GM12878 (cell line): ENCODE measurements around the gene ANK2. TPM values are rescaled to one million over a fixed set of nuclear protein-coding genes. Genes with fewer than 3 reads are reported as not detected.

Experiments
- ATAC-seq: fragments of 200-7000 bp; cut with Tn5 transposase; 3 replicates; pipeline ENCODE4 v1.9.1; 2020; ENCODE audit warnings: mild to moderate bottlenecking, moderate library complexity
- BruUV-seq: library from RNA; stranded (reverse); fragments of 400-500 nt; replicated peaks from 2 replicates; lab custom pipeline; 2021; lab: Mats Ljungman, UMichigan
- CTCF ChIA-PET: fragments of 300-600 bp; sonication (Branson Sonifier 250); formaldehyde crosslinking; extraction: SDS; loops from one replicate; lab custom pipeline; 2021; ENCODE audit warnings: inconsistent platforms; lab: Yijun Ruan, JAX
- POLR2A ChIA-PET: fragments of 350-600 bp; formaldehyde crosslinking; extraction: SDS; loops from one replicate; lab custom pipeline; 2021; ENCODE audit warnings: inconsistent platforms; lab: Charles Lee
- RAD21 ChIA-PET: fragments of 300-600 bp; sonication (Branson Sonifier 250); formaldehyde crosslinking; loops from one replicate; lab custom pipeline; 2023; ENCODE audit warnings: antibody characterized with exemption; ENCODE audit not compliant: unreplicated experiment; lab: Charles Lee
- SMC1A ChIA-PET: fragments of 300-600 bp; sonication (Branson Sonifier 250); formaldehyde crosslinking; loops from one replicate; lab custom pipeline; 2023; ENCODE audit not compliant: unreplicated experiment, uncharacterized antibody; lab: Charles Lee
- DNase-seq: peaks from one replicate; pipeline ENCODE4 v3.0.0-alpha.2; 2011; ENCODE audit warnings: low read depth, low spot score
- FAIRE-seq: peaks from 3 replicates; lab custom pipeline; 2011; peaks lifted over from hg19 to GRCh38; lab: Jason Lieb, UNC
- H2AFZ ChIP-seq: 2 replicates; pipeline ENCODE4 v1.6.0; 2011; ENCODE audit warnings: low read depth, low read length, control low read depth; ENCODE audit not compliant: control insufficient read depth
- H3K27ac ChIP-seq: 2 replicates; pipeline ENCODE4 v1.5.1; 2011; ENCODE audit warnings: control low read depth; ENCODE audit not compliant: control insufficient read depth, insufficient read depth
- H3K27me3 ChIP-seq, 2 experiments: replicated peaks in 1 of 2; 2 replicates each; pipeline versions ENCODE4 v1.6.0 to v1.6.1; 2011; ENCODE audit warnings: low read length in 1 of 2; ENCODE audit not compliant: control insufficient read depth in 2 of 2, insufficient read depth in 2 of 2
- H3K36me3 ChIP-seq, 2 experiments: 2 replicates each; pipeline ENCODE4 v1.5.1; 2011; ENCODE audit warnings: low read length in 1 of 2; ENCODE audit not compliant: control insufficient read depth in 2 of 2, insufficient read depth in 2 of 2
- H3K4me1 ChIP-seq: 2 replicates; pipeline ENCODE4 v1.6.1; 2011; ENCODE audit warnings: mild to moderate bottlenecking, low read length, moderate library complexity, mixed read lengths; ENCODE audit not compliant: control insufficient read depth, insufficient read depth
- H3K4me2 ChIP-seq: 2 replicates; pipeline ENCODE4 v1.6.0; 2011; ENCODE audit warnings: control low read depth; ENCODE audit not compliant: control insufficient read depth, insufficient read depth
- H3K4me3 ChIP-seq: fragments of 200-600 bp; sonication (generic); 2 replicates; pipeline ENCODE4 v1.5.1; 2016
- H3K79me2 ChIP-seq: 2 replicates; pipeline ENCODE4 v1.6.0; 2011; ENCODE audit warnings: low read length; ENCODE audit not compliant: control insufficient read depth, insufficient read depth
- H3K9ac ChIP-seq: 2 replicates; pipeline ENCODE4 v1.8.0; 2011; ENCODE audit warnings: low read length, control low read depth, mixed read lengths; ENCODE audit not compliant: control insufficient read depth, insufficient read depth
- H3K9me3 ChIP-seq: replicated peaks from 3 replicates; pipeline ENCODE4 v1.5.1; 2011; ENCODE audit warnings: mild to moderate bottlenecking, low read length; ENCODE audit not compliant: control insufficient read depth, insufficient read depth
- H4K20me1 ChIP-seq: 2 replicates; pipeline ENCODE4 v1.6.0; 2011; ENCODE audit not compliant: control insufficient read depth, insufficient read depth
- CREM ChIP-seq: IDR thresholded peaks from 2 replicates; pipeline ENCODE4 v1.6.1; 2014; ENCODE audit warnings: antibody characterized with exemption, low read depth
- EED ChIP-seq: sonication (generic); IDR thresholded peaks from 2 replicates; pipeline ENCODE4 v1.6.1; 2016; ENCODE audit warnings: antibody characterized with exemption, low read depth
- EZH2 ChIP-seq: IDR thresholded peaks from 2 replicates; pipeline ENCODE4 v1.6.1; 2012; ENCODE audit warnings: low read depth, mild to moderate bottlenecking, control low read depth, inconsistent platforms, low read length, borderline replicate concordance; ENCODE audit not compliant: control insufficient read depth
- FOXM1 ChIP-seq: IDR thresholded peaks from 2 replicates; pipeline ENCODE4 v1.6.1; 2012; ENCODE audit warnings: low read depth, mild to moderate bottlenecking, inconsistent platforms, low read length, moderate library complexity
- HCFC1 ChIP-seq: fragments of 150-350 bp; IDR thresholded peaks from 2 replicates; pipeline ENCODE4 v1.6.1; 2014; ENCODE audit warnings: low read length
- KAT2A ChIP-seq: conservative IDR thresholded peaks from 2 replicates; pipeline ENCODE4 v1.6.1; 2011; ENCODE audit warnings: low read depth, low read length; ENCODE audit not compliant: control insufficient read depth
- LARP7 ChIP-seq: fragments of 450-650 bp; IDR thresholded peaks from 2 replicates; pipeline ENCODE4 v1.6.1; 2017; ENCODE audit warnings: mild to moderate bottlenecking
- POLR2AphosphoS5 ChIP-seq: IDR thresholded peaks from 2 replicates; pipeline ENCODE4 v1.6.1; 2011; ENCODE audit warnings: mild to moderate bottlenecking, low read length, inconsistent platforms
- SMARCA5 ChIP-seq: fragments of 450-650 bp; IDR thresholded peaks from 2 replicates; pipeline ENCODE4 v1.6.1; 2017; ENCODE audit warnings: mild to moderate bottlenecking
- SMC3 ChIP-seq: IDR thresholded peaks from 2 replicates; pipeline ENCODE4 v1.6.1; 2011; ENCODE audit warnings: low read length, improper control_type of control experiment, borderline replicate concordance
- WGBS: methylation state at CpG from one replicate; pipeline ENCODE4 v1.1.6; 2016; ENCODE audit warnings: low lambda C conversion rate; ENCODE audit not compliant: insufficient replicate concordance, insufficient coverage; ENCODE audit errors: missing lambda C conversion rate; 5-methylcytosine and 5-hydroxymethylcytosine counted together
- in situ Hi-C: fragments of 300-500 bp; cut with MboI; formaldehyde crosslinking; loops from 9 replicates; pipeline ENCODE4 v1.14.3; 2018; ENCODE audit warnings: mixed read lengths
- intact Hi-C: fragments of 100-400 bp; cut with micrococcal nuclease; formaldehyde crosslinking; loops from one replicate; pipeline ENCODE4 v1.14.2; 2022; ENCODE audit not compliant: unreplicated experiment
- polyA plus RNA-seq, 11 experiments: library from polyadenylated mRNA; depleted of rRNA in 4 of 11; unstranded in 6 of 11; stranded (reverse) in 5 of 11; fragments of >200 nt; fragmentation: Nextera tagmentation in 4 of 11; fragmentation: Illumina TruSeq in 1 of 11; extraction: Ambion mirVana in 4 of 11; extraction: Trizol in 1 of 11; gene quantifications; 1 replicate in 1 of 11; 2 replicates in 10 of 11; pipeline versions ENCODE4 v1.2.1 to v1.2.3, GENCODE V29; 2011 to 2016; ENCODE audit warnings: inconsistent platforms in 2 of 11, missing spikeins in 2 of 11, low read depth in 1 of 11
- total RNA-seq, 4 experiments: library from RNA; depleted of rRNA in 3 of 4; stranded (reverse); fragments of >200 nt in 3 of 4; fragmentation: Illumina TruSeq in 1 of 4; extraction: Trizol in 1 of 4; gene quantifications; 2 replicates each; pipeline versions ENCODE4 v1.2.1 to v1.2.3, GENCODE V29; 2013 to 2021
- TF ChIP-seq, protein P1 (sequence below): fragments of 450-650 bp; IDR thresholded peaks from 2 replicates; pipeline ENCODE4 v1.6.1; 2018; ENCODE audit warnings: mild to moderate bottlenecking, low read depth, moderate library complexity; ENCODE audit not compliant: partially characterized antibody
- TF ChIP-seq, protein P2 (sequence below), 3 experiments: IDR thresholded peaks in 2 of 3; conservative IDR thresholded peaks in 1 of 3; 2 replicates each; pipeline ENCODE4 v1.5.1; 2011; ENCODE audit warnings: low read depth in 3 of 3, low read length in 3 of 3, mild to moderate bottlenecking in 3 of 3, control low read depth in 2 of 3, moderate library complexity in 2 of 3, inconsistent platforms in 1 of 3, mixed read lengths in 1 of 3; ENCODE audit not compliant: control insufficient read depth in 2 of 3, insufficient read depth in 1 of 3; ENCODE audit errors: extremely low read depth in 1 of 3
- TF ChIP-seq, protein P3 (sequence below): fragments of 450-650 bp; IDR thresholded peaks from 2 replicates; pipeline ENCODE4 v1.6.1; 2017; ENCODE audit warnings: borderline replicate concordance
- TF ChIP-seq, protein P4 (sequence below): fragments of 150-350 bp; IDR thresholded peaks from 2 replicates; pipeline ENCODE4 v1.6.1; 2016; ENCODE audit warnings: low read depth, low read length

The ANK2 gene
- total and polyA plus RNA-seq, 10 of the 15 experiments (the other 5 are each of a cell fraction or from before 2014, with no cell fraction given) = 1.6 to 13.0 (median 4.1) TPM

DNA sequence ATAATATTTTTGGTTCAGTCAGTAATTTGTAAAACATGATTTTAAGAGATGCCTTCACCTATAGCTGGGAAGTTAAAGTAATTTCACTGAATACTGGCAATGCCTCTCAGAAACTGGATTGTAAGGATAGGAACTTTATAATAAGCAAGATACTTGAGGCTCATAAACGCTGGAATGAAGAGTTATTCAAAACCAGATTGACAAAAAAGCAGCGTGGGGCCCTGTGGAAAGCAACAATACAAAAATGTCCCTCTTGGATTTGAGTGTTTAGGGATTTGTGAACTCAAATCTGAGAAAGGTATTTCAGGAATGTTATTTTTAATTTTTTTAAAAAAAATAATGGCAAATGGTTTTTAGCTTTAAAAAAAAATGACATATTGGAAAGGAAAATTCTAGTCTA lies 94.6 kb downstream of the ANK2 start (continued):
- TF ChIP-seq EZH2 (no peak), EED (no peak), FOXM1 (no peak), CREM (no peak), LARP7 (no peak)
- TF ChIP-seq, protein P1, sequence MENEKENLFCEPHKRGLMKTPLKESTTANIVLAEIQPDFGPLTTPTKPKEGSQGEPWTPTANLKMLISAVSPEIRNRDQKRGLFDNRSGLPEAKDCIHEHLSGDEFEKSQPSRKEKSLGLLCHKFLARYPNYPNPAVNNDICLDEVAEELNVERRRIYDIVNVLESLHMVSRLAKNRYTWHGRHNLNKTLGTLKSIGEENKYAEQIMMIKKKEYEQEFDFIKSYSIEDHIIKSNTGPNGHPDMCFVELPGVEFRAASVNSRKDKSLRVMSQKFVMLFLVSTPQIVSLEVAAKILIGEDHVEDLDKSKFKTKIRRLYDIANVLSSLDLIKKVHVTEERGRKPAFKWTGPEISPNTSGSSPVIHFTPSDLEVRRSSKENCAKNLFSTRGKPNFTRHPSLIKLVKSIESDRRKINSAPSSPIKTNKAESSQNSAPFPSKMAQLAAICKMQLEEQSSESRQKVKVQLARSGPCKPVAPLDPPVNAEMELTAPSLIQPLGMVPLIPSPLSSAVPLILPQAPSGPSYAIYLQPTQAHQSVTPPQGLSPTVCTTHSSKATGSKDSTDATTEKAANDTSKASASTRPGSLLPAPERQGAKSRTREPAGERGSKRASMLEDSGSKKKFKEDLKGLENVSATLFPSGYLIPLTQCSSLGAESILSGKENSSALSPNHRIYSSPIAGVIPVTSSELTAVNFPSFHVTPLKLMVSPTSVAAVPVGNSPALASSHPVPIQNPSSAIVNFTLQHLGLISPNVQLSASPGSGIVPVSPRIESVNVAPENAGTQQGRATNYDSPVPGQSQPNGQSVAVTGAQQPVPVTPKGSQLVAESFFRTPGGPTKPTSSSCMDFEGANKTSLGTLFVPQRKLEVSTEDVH = no peak
- TF ChIP-seq, protein P2, sequence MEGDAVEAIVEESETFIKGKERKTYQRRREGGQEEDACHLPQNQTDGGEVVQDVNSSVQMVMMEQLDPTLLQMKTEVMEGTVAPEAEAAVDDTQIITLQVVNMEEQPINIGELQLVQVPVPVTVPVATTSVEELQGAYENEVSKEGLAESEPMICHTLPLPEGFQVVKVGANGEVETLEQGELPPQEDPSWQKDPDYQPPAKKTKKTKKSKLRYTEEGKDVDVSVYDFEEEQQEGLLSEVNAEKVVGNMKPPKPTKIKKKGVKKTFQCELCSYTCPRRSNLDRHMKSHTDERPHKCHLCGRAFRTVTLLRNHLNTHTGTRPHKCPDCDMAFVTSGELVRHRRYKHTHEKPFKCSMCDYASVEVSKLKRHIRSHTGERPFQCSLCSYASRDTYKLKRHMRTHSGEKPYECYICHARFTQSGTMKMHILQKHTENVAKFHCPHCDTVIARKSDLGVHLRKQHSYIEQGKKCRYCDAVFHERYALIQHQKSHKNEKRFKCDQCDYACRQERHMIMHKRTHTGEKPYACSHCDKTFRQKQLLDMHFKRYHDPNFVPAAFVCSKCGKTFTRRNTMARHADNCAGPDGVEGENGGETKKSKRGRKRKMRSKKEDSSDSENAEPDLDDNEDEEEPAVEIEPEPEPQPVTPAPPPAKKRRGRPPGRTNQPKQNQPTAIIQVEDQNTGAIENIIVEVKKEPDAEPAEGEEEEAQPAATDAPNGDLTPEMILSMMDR (IDR thresholded peaks at IDR 0.05 in 2 of 3, conservative IDR thresholded peaks at IDR 0.05 in 1 of 3; ENCODE audit: control insufficient read depth in 2 of 3, extremely low read depth in 1 of 3, insufficient read depth in 1 of 3, low read depth in 3 of 3, low read length in 3 of 3) = no peak

DNA sequence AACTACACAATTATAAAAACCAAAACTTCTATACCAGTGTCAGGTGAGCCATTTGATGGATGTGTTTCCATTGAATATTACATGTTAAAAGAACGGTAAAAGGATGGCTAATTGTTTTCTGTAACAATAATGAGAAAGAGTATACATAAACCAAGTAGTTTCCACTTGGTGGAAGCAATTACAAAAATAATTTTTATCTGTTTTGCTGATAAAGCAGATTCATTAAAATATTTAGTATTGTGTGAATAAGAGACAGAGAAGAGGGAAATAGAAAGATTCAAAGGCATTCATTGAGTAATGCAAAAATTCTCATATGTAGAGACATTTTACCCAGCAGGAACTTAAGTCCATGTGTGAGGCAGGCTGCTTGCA lies 95.7 kb downstream of the ANK2 start:
- H3K9ac ChIP-seq = no peak overlapping the region
- H3K4me3 ChIP-seq = no peak overlapping the region
- H3K27me3 ChIP-seq = no peaks in the 10 kb centered on the region
- BruUV-seq = no TSS peak
- in situ Hi-C loops = no loop called here
- DNase-seq = no peak
- intact Hi-C loops = no loop called here
- ATAC-seq = no peak
- no peak overlapping the region for H2AFZ ChIP-seq
- ChIA-PET CTCF (interaction anchor here (0.6 to 2.3 kb wide), 3 partner anchors 11 to 75 kb away, joined by 3 to 5 read pairs (median 3); no protein-coding TSS in a partner anchor), POLR2A (interaction anchor here (1.4 kb wide), 1 partner anchor 22 kb away, joined by 4 read pairs; no protein-coding TSS in a partner anchor), SMC1A (interaction anchor here (1.1 to 1.4 kb wide), 4 partner anchors 10 to 22 kb away, joined by 3 to 5 read pairs (median 3); no protein-coding TSS in a partner anchor), RAD21 (interaction anchor here (0.9 kb wide), 1 partner anchor 47 kb away, joined by 3 read pairs; no protein-coding TSS in a partner anchor)
- no peak overlapping the region for H3K4me2 ChIP-seq
- no peak overlapping the region for H3K27ac ChIP-seq
- 55% methylated on average over 1 of the region's 1 CpG for WGBS
- no peaks in the 10 kb centered on the region for H4K20me1 ChIP-seq
- H3K4me1 ChIP-seq = no peaks in the 10 kb centered on the region; the same call in 1 of the 2 replicates
- FAIRE-seq = no peak
- no peaks in the 10 kb centered on the region for H3K36me3 ChIP-seq
- no peaks in the 10 kb centered on the region for H3K9me3 ChIP-seq
- H3K79me2 ChIP-seq = no peaks in the 10 kb centered on the region
- TF ChIP-seq POLR2AphosphoS5 (no peak), SMARCA5 (no peak), KAT2A (no peak), HCFC1 (no peak), SMC3 (no peak)
- TF ChIP-seq, protein P3, sequence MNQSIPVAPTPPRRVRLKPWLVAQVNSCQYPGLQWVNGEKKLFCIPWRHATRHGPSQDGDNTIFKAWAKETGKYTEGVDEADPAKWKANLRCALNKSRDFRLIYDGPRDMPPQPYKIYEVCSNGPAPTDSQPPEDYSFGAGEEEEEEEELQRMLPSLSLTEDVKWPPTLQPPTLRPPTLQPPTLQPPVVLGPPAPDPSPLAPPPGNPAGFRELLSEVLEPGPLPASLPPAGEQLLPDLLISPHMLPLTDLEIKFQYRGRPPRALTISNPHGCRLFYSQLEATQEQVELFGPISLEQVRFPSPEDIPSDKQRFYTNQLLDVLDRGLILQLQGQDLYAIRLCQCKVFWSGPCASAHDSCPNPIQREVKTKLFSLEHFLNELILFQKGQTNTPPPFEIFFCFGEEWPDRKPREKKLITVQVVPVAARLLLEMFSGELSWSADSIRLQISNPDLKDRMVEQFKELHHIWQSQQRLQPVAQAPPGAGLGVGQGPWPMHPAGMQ = no peak
- TF ChIP-seq, protein P4, sequence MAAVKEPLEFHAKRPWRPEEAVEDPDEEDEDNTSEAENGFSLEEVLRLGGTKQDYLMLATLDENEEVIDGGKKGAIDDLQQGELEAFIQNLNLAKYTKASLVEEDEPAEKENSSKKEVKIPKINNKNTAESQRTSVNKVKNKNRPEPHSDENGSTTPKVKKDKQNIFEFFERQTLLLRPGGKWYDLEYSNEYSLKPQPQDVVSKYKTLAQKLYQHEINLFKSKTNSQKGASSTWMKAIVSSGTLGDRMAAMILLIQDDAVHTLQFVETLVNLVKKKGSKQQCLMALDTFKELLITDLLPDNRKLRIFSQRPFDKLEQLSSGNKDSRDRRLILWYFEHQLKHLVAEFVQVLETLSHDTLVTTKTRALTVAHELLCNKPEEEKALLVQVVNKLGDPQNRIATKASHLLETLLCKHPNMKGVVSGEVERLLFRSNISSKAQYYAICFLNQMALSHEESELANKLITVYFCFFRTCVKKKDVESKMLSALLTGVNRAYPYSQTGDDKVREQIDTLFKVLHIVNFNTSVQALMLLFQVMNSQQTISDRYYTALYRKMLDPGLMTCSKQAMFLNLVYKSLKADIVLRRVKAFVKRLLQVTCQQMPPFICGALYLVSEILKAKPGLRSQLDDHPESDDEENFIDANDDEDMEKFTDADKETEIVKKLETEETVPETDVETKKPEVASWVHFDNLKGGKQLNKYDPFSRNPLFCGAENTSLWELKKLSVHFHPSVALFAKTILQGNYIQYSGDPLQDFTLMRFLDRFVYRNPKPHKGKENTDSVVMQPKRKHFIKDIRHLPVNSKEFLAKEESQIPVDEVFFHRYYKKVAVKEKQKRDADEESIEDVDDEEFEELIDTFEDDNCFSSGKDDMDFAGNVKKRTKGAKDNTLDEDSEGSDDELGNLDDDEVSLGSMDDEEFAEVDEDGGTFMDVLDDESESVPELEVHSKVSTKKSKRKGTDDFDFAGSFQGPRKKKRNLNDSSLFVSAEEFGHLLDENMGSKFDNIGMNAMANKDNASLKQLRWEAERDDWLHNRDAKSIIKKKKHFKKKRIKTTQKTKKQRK = no peak
